HCT116 (cell line): ENCODE data around the gene CLASP1.

Experiments
- EGR1 ChIP-seq: IDR thresholded peaks from 2 replicates; pipeline ENCODE4 v1.6.1; 2012; ENCODE audit warnings: low read depth
- EZH2 ChIP-seq: fragments of 200-600 bp; sonication (generic); IDR thresholded peaks from 2 replicates; pipeline ENCODE4 v1.6.1; 2017; ENCODE audit warnings: antibody characterized with exemption, mixed run types
- JUND ChIP-seq: IDR thresholded peaks from 2 replicates; pipeline ENCODE4 v1.6.1; 2012
- POLR2A ChIP-seq: IDR thresholded peaks from 2 replicates; pipeline ENCODE4 v1.7.0; 2011; ENCODE audit warnings: borderline replicate concordance; ENCODE audit not compliant: insufficient read depth, insufficient read length; ENCODE audit errors: extremely low read depth
- POLR2AphosphoS5 ChIP-seq: IDR thresholded peaks from 2 replicates; pipeline ENCODE4 v1.6.1; 2011; ENCODE audit warnings: mild to moderate bottlenecking, low read depth, low read length, moderate library complexity
- RAD21 ChIP-seq: IDR thresholded peaks from 2 replicates; pipeline ENCODE4 v1.6.1; 2012; ENCODE audit warnings: low read depth, mild to moderate bottlenecking
- SP1 ChIP-seq: IDR thresholded peaks from 2 replicates; pipeline ENCODE4 v1.6.1; 2012; ENCODE audit warnings: low read depth
- YY1 ChIP-seq: IDR thresholded peaks from 2 replicates; pipeline ENCODE4 v1.6.1; 2011; ENCODE audit warnings: low read length, low read depth, moderate library complexity, mild to moderate bottlenecking; ENCODE audit not compliant: insufficient replicate concordance; ENCODE audit errors: extremely low read depth
- ZNF274 ChIP-seq: fragments of 200-500 bp; sonication (Bioruptor generic); IDR thresholded peaks from 2 replicates; pipeline ENCODE4 v1.6.1; 2014; ENCODE audit warnings: mild to moderate bottlenecking, low read depth, low read length, inconsistent platforms
- TF ChIP-seq, protein P1 (sequence below), 3 experiments: fragments of 200-600 bp in 1 of 3; sonication (generic) in 1 of 3; IDR thresholded peaks in 2 of 3; conservative IDR thresholded peaks in 1 of 3; 2 replicates each; pipeline ENCODE4 v1.5.1; 2012 to 2017; ENCODE audit warnings: low read depth in 2 of 3, low read length in 2 of 3, antibody characterized with exemption in 1 of 3, borderline replicate concordance in 1 of 3, control low read depth in 1 of 3, mild to moderate bottlenecking in 1 of 3, mixed read lengths in 1 of 3, mixed run types in 1 of 3, moderate library complexity in 1 of 3; ENCODE audit not compliant: insufficient read depth in 1 of 3
- TF ChIP-seq, protein P2 (sequence below): IDR thresholded peaks from 2 replicates; pipeline ENCODE4 v1.6.1; 2012
- TF ChIP-seq, protein P3 (sequence below): IDR thresholded peaks from 2 replicates; pipeline ENCODE4 v1.6.1; 2012
- TF ChIP-seq, protein P4 (sequence below): IDR thresholded peaks from 2 replicates; pipeline ENCODE4 v1.6.1; 2012; ENCODE audit warnings: low read depth
- TF ChIP-seq, protein P5 (sequence below): IDR thresholded peaks from 2 replicates; pipeline ENCODE4 v1.6.1; 2011; ENCODE audit warnings: mild to moderate bottlenecking, low read length, moderate library complexity; ENCODE audit not compliant: insufficient replicate concordance; ENCODE audit errors: extremely low read depth

DNA sequence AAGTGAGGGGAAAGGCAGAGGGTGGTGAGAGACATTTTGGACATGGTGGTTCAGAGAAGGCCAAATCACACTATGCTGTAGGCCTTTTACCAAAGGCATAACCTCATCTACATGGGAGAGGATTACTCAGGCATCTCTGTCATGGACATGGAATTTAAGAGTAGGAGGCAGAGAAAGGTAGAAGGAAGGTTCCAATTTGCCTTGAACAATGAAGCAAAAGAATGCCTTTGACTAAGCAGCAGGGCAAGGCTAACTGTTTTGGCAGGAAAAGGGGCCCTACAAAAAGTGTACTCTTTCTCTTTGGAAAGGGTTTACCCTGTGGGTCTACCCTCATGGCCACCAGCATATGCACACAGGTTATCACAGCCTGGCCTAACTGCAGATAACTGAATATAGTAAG is 164.2 kb downstream of the CLASP1 start:
- TF ChIP-seq POLR2AphosphoS5 (no peak), ZNF274 (no peak), EZH2 (no peak), POLR2A (no peak), SP1 (0 out of 2 replicates have a peak, but pooled peaks have one; percentile 23), YY1 (no peak), JUND (no peak), RAD21 (no peak), EGR1 (no peak)
- TF ChIP-seq, protein P1, sequence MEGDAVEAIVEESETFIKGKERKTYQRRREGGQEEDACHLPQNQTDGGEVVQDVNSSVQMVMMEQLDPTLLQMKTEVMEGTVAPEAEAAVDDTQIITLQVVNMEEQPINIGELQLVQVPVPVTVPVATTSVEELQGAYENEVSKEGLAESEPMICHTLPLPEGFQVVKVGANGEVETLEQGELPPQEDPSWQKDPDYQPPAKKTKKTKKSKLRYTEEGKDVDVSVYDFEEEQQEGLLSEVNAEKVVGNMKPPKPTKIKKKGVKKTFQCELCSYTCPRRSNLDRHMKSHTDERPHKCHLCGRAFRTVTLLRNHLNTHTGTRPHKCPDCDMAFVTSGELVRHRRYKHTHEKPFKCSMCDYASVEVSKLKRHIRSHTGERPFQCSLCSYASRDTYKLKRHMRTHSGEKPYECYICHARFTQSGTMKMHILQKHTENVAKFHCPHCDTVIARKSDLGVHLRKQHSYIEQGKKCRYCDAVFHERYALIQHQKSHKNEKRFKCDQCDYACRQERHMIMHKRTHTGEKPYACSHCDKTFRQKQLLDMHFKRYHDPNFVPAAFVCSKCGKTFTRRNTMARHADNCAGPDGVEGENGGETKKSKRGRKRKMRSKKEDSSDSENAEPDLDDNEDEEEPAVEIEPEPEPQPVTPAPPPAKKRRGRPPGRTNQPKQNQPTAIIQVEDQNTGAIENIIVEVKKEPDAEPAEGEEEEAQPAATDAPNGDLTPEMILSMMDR (IDR thresholded peaks at IDR 0.05 in 2 of 3, conservative IDR thresholded peaks at IDR 0.05 in 1 of 3; ENCODE audit: borderline replicate concordance in 1 of 3, insufficient read depth in 1 of 3, low read depth in 2 of 3, low read length in 2 of 3) = no peak
- TF ChIP-seq, protein P2, sequence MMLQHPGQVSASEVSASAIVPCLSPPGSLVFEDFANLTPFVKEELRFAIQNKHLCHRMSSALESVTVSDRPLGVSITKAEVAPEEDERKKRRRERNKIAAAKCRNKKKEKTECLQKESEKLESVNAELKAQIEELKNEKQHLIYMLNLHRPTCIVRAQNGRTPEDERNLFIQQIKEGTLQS = no peak
- TF ChIP-seq, protein P3, sequence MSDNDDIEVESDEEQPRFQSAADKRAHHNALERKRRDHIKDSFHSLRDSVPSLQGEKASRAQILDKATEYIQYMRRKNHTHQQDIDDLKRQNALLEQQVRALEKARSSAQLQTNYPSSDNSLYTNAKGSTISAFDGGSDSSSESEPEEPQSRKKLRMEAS = no peak
- TF ChIP-seq, protein P4, sequence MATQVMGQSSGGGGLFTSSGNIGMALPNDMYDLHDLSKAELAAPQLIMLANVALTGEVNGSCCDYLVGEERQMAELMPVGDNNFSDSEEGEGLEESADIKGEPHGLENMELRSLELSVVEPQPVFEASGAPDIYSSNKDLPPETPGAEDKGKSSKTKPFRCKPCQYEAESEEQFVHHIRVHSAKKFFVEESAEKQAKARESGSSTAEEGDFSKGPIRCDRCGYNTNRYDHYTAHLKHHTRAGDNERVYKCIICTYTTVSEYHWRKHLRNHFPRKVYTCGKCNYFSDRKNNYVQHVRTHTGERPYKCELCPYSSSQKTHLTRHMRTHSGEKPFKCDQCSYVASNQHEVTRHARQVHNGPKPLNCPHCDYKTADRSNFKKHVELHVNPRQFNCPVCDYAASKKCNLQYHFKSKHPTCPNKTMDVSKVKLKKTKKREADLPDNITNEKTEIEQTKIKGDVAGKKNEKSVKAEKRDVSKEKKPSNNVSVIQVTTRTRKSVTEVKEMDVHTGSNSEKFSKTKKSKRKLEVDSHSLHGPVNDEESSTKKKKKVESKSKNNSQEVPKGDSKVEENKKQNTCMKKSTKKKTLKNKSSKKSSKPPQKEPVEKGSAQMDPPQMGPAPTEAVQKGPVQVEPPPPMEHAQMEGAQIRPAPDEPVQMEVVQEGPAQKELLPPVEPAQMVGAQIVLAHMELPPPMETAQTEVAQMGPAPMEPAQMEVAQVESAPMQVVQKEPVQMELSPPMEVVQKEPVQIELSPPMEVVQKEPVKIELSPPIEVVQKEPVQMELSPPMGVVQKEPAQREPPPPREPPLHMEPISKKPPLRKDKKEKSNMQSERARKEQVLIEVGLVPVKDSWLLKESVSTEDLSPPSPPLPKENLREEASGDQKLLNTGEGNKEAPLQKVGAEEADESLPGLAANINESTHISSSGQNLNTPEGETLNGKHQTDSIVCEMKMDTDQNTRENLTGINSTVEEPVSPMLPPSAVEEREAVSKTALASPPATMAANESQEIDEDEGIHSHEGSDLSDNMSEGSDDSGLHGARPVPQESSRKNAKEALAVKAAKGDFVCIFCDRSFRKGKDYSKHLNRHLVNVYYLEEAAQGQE = no peak
- TF ChIP-seq, protein P5, sequence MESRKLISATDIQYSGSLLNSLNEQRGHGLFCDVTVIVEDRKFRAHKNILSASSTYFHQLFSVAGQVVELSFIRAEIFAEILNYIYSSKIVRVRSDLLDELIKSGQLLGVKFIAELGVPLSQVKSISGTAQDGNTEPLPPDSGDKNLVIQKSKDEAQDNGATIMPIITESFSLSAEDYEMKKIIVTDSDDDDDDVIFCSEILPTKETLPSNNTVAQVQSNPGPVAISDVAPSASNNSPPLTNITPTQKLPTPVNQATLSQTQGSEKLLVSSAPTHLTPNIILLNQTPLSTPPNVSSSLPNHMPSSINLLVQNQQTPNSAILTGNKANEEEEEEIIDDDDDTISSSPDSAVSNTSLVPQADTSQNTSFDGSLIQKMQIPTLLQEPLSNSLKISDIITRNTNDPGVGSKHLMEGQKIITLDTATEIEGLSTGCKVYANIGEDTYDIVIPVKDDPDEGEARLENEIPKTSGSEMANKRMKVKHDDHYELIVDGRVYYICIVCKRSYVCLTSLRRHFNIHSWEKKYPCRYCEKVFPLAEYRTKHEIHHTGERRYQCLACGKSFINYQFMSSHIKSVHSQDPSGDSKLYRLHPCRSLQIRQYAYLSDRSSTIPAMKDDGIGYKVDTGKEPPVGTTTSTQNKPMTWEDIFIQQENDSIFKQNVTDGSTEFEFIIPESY = no peak
